Common myeloid progenitor, CD34-positive (primary cell): Measurements from ENCODE around the gene ZNF98. TPM values are rescaled to one million over a fixed set of nuclear protein-coding genes. Genes with fewer than 3 reads are reported as not detected.

Experiments
- CTCF ChIA-PET: fragments of 350-600 bp; sonication (Branson Sonifier 250); formaldehyde crosslinking; loops from one replicate; lab custom pipeline; 2021; ENCODE audit warnings: antibody characterized with exemption; lab: Charles Lee
- POLR2A ChIA-PET: fragments of 350-600 bp; sonication (Branson Sonifier 250); formaldehyde crosslinking; loops from one replicate; lab custom pipeline; 2021; ENCODE audit warnings: antibody characterized with exemption; lab: Charles Lee
- DNase-seq, 3 donors: peaks; one replicate each; pipeline versions ENCODE4 v3.0.0 to v3.0.0-alpha.2; 2013
- H3K27ac ChIP-seq, 2 experiments: 1 replicate in 1 of 2; 2 replicates in 1 of 2; pipeline ENCODE4 v1.7.0; 2013; ENCODE audit warnings: inconsistent platforms in 2 of 2, low read length in 2 of 2, mild to moderate bottlenecking in 2 of 2, low read depth in 1 of 2, moderate library complexity in 1 of 2; ENCODE audit not compliant: severe bottlenecking in 2 of 2, insufficient read depth in 1 of 2, poor library complexity in 1 of 2
- H3K27me3 ChIP-seq, 5 experiments: replicated peaks in 2 of 5; 1 replicate in 3 of 5; 2 replicates in 2 of 5; pipeline versions ENCODE4 v1.6.1 to v1.7.0; 2013; ENCODE audit warnings: low read length in 4 of 5, mild to moderate bottlenecking in 2 of 5, moderate library complexity in 2 of 5, inconsistent platforms in 1 of 5; ENCODE audit not compliant: insufficient read depth in 5 of 5, control insufficient read depth in 4 of 5
- H3K36me3 ChIP-seq, 4 experiments: 1 replicate in 2 of 4; 2 replicates in 2 of 4; pipeline versions ENCODE4 v1.6.1 to v1.7.0; 2013; ENCODE audit warnings: low read length in 3 of 4, control low read depth in 1 of 4, mild to moderate bottlenecking in 1 of 4; ENCODE audit not compliant: control insufficient read depth in 4 of 4, insufficient read depth in 4 of 4
- H3K4me1 ChIP-seq, 4 experiments: 1 replicate in 3 of 4; 2 replicates in 1 of 4; pipeline versions ENCODE4 v1.6.1 to v1.7.1; 2013; ENCODE audit warnings: low read length in 3 of 4, mild to moderate bottlenecking in 3 of 4, control low read depth in 1 of 4, inconsistent platforms in 1 of 4, moderate library complexity in 1 of 4; ENCODE audit not compliant: control insufficient read depth in 4 of 4, insufficient read depth in 4 of 4; ENCODE audit errors: control extremely low read depth in 1 of 4
- H3K4me3 ChIP-seq, 7 experiments: 1 replicate in 4 of 7; 2 replicates in 3 of 7; pipeline versions ENCODE4 v1.5.1 to v1.7.0; 2013; ENCODE audit warnings: mild to moderate bottlenecking in 7 of 7, low read length in 6 of 7, moderate library complexity in 6 of 7, inconsistent platforms in 2 of 7, low read depth in 2 of 7, control low read depth in 1 of 7; ENCODE audit not compliant: insufficient read depth in 4 of 7, control insufficient read depth in 1 of 7; ENCODE audit errors: extremely low read depth in 1 of 7
- H3K9me3 ChIP-seq, 5 experiments: 1 replicate in 4 of 5; 2 replicates in 1 of 5; pipeline versions ENCODE4 v1.6.1 to v1.7.1; 2013; ENCODE audit warnings: low read length in 4 of 5, mild to moderate bottlenecking in 2 of 5, inconsistent platforms in 1 of 5, low read depth in 1 of 5, moderate library complexity in 1 of 5; ENCODE audit not compliant: control insufficient read depth in 4 of 5, insufficient read depth in 2 of 5; ENCODE audit errors: control extremely low read depth in 1 of 5
- WGBS: methylation state at CpG from one replicate; pipeline ENCODE4 v1.1.5; 2013; ENCODE audit not compliant: insufficient coverage; 5-methylcytosine and 5-hydroxymethylcytosine counted together
- polyA plus RNA-seq: library from polyadenylated mRNA; unstranded; fragments of 120-200 nt; gene quantifications from one replicate; pipeline ENCODE4 v1.2.1, GENCODE V29; 2013

The ZNF98 gene
- polyA plus RNA-seq, result 0.78 TPM

- WGBS, result 6% methylated on average over 14 of the region's 16 CpGs
- CTCF ChIA-PET, result no interaction called here
- Histone ChIP-seq H3K4me1 (no peaks in the 10 kb centered on the region), H3K4me3 (peak within 1 kb of the TSS in 6 of 7 experiments; percentile 43 to 75 (median 54)), H3K27ac (no peak within 1 kb of the TSS), H3K9me3 (peaks cover 0 to 35% (median 12%) of the 10 kb centered on the region in 5 experiments), H3K36me3 (no peaks in the 10 kb centered on the region), H3K27me3 (peaks cover 0 to 1% (median 0%) of the 10 kb centered on the region in 5 experiments)
- POLR2A ChIA-PET, result no interaction called here
- DNase-seq, result peak; percentile 4 to 78 (median 36)
Observed at GRCh38 chr19:22422211-22422610, at the start of gene ZNF98. Gene ZNF98, minus strand, starts transcription at chr19:22422346. Its CDS starts 122 bp downstream, at chr19:22422224.

DNA sequence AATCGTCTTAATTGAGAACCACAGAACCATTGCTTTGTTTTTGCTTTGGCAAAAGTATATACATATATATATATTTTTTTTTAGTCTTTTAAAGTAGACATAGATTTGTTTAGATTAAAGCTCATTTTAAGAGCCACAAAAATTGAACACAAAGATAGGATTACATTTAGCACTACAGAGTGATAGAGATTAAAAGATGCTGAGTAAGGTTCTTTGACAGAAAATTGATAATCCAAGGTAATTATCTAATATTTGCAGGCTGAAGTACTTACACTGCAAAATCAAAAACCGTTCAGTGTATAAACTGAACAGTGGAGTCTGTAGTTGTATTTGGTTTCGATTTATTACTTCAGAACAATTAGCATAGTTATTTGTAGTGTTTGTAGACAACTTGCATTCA lies 24.5 kb upstream of the ZNF98 start:
- Histone ChIP-seq H3K4me1 (no peaks in the 10 kb centered on the region), H3K27ac (no peak overlapping the region), H3K4me3 (no peak overlapping the region), H3K36me3 (no peaks in the 10 kb centered on the region), H3K27me3 (no peaks in the 10 kb centered on the region), H3K9me3 (peaks cover 0 to 21% (median 5%) of the 10 kb centered on the region in 5 experiments)
- DNase-seq, result no peak
- CTCF ChIA-PET, result no interaction called here
- no CpG with 5 or more reads among the region's 3 CpGs for WGBS
- POLR2A ChIA-PET, result no interaction called here

GRCh38 chr19:22438011-22438410 lies 15.9 kb upstream of the ZNF98 start:
- H3K9me3 ChIP-seq, result peaks cover 0 to 11% (median 5%) of the 10 kb centered on the region in 5 experiments
- no peaks in the 10 kb centered on the region for H3K4me1 ChIP-seq
- no peak overlapping the region for H3K4me3 ChIP-seq
- no peak overlapping the region for H3K27ac ChIP-seq
- no peaks in the 10 kb centered on the region for H3K36me3 ChIP-seq
- ChIA-PET POLR2A (no interaction called here), CTCF (no interaction called here)
- WGBS, result 88% methylated on average over 1 of the region's 2 CpGs
- no peaks in the 10 kb centered on the region for H3K27me3 ChIP-seq
- DNase-seq, result no peak

DNA sequence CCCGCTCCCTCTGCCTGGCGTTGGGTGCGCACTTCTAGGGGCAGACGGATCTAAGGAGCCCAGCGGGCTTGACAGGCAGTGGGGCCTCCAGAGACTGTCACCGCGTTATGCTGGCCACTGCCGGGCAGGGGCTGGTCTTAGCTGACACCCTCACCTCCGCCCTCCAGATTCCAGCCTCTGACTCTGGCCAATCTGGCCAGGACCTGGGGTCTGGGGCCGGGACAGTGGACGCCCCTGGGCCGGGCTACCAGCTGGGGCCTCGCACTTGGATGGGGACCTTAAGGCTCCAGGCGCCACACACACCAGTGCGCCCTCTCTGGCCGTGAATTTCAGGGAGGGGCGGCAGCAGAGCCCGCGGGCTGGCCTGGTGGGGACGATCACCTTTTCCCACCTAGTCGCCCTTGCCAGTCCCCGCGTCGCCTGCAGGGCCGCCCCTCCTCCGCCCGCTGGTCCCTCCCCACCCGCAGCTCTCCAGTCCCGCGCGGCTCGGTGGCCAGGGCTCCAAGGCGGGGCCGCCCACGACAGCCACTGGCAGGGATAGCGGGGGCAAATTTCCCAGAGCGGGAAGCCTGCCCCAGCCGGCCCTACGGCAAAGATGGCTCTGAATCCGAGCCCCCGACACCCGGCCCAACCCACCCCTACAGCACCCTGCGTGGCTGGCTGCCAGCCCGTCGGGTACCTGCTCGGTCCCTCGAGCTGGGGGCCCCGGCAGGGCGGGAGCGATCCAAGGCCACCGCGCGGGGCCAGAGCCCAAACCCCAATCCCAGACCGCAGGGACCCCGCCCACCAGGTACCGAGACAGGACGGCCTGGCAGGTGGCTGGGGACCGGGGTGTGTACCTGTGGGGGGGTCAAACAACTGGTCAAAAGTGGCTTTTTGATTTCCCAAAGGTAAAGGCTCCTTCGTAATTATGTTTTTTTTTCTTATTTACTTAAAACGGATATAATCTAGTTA lies 6.1 kb upstream of the ZNF98 start:
- ChIA-PET CTCF (no interaction called here), POLR2A (no interaction called here)
- no peak overlapping the region for H3K27ac ChIP-seq
- H3K4me3 ChIP-seq, result peak overlapping the region in 3 of 7 experiments; percentile 6 to 54 (median 19)
- peak in 1 of 3 donors; percentile 8 for DNase-seq
- H3K9me3 ChIP-seq, result peaks cover 0 to 30% (median 20%) of the 10 kb centered on the region in 5 experiments
- H3K36me3 ChIP-seq, result no peaks in the 10 kb centered on the region
- peaks cover 0 to 2% (median 0%) of the 10 kb centered on the region in 4 experiments for H3K4me1 ChIP-seq
- 4% methylated on average over 46 of the region's 60 CpGs for WGBS
- H3K27me3 ChIP-seq, result peaks cover 0 to 13% (median 0%) of the 10 kb centered on the region in 5 experiments

- Histone ChIP-seq H3K9me3 (peaks cover 0 to 30% (median 17%) of the 10 kb centered on the region in 5 experiments), H3K27ac (no peak overlapping the region), H3K36me3 (no peaks in the 10 kb centered on the region), H3K27me3 (peaks cover 0 to 13% (median 0%) of the 10 kb centered on the region in 5 experiments), H3K4me3 (peak overlapping the region in 3 of 7 experiments; percentile 6 to 54 (median 19)), H3K4me1 (peaks cover 0 to 2% (median 0%) of the 10 kb centered on the region in 4 experiments)
- 4% methylated on average over 18 of the region's 19 CpGs for WGBS
- ChIA-PET POLR2A (no interaction called here), CTCF (no interaction called here)
- peak in 1 of 3 donors; percentile 8 for DNase-seq
Observed at GRCh38 chr19:22427547-22427946, 5.4 kb upstream of the ZNF98 start.

- Histone ChIP-seq H3K4me3 (no peak overlapping the region), H3K36me3 (no peaks in the 10 kb centered on the region), H3K27ac (no peak overlapping the region), H3K4me1 (peaks cover 0 to 2% (median 0%) of the 10 kb centered on the region in 4 experiments), H3K27me3 (peaks cover 0 to 13% (median 0%) of the 10 kb centered on the region in 5 experiments), H3K9me3 (peaks cover 0 to 33% (median 20%) of the 10 kb centered on the region in 5 experiments)
- WGBS, result 75% methylated on average over 4 of the region's 8 CpGs
- POLR2A ChIA-PET, result no interaction called here
- CTCF ChIA-PET, result no interaction called here
- no peak for DNase-seq
Observed at GRCh38 chr19:22426901-22427300, 4.8 kb upstream of the ZNF98 start.

DNA sequence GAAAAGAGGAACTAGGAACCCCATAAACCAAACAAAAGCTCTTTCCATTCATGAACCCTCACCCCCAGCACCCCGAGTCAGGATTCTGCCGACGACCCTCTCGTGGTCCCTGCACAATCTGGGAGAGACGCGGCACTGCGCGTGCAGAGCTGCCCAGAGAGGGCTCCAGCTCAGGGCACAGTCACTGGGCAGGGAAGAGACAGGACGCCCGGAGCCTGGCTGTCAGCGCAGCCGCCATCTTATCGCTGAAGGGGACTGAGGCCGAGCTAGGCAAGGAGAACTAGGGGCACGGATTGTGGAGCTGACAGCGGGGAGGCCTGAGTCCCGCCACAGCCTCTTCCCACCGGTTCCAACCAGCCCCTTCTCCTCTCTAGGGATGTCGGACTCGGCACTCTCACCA lies 349 bp downstream of the ZNF98 start:
- CTCF ChIA-PET, result no interaction called here
- peaks cover 0 to 35% (median 12%) of the 10 kb centered on the region in 5 experiments for H3K9me3 ChIP-seq
- no peak overlapping the region for H3K27ac ChIP-seq
- H3K27me3 ChIP-seq, result no peaks in the 10 kb centered on the region
- H3K4me1 ChIP-seq, result no peaks in the 10 kb centered on the region
- 2% methylated on average over 14 of the region's 20 CpGs for WGBS
- H3K4me3 ChIP-seq, result peak overlapping the region in 6 of 7 experiments; percentile 43 to 75 (median 54)
- no peak for DNase-seq
- no peaks in the 10 kb centered on the region for H3K36me3 ChIP-seq
- POLR2A ChIA-PET, result no interaction called here
